GM12878 (cell line): ENCODE measurements around the gene PDZRN4. TPM values are rescaled to one million over a fixed set of nuclear protein-coding genes. Genes with fewer than 3 reads are reported as not detected.

Source experiments
- ATAC-seq: fragments of 200-7000 bp; cut with Tn5 transposase; 3 replicates; pipeline ENCODE4 v1.9.1; 2020; ENCODE audit warnings: mild to moderate bottlenecking, moderate library complexity
- BruUV-seq: library from RNA; stranded (reverse); fragments of 400-500 nt; replicated peaks from 2 replicates; lab custom pipeline; 2021; lab: Mats Ljungman, UMichigan
- CTCF ChIA-PET: fragments of 300-600 bp; sonication (Branson Sonifier 250); formaldehyde crosslinking; extraction: SDS; loops from one replicate; lab custom pipeline; 2021; ENCODE audit warnings: inconsistent platforms; lab: Yijun Ruan, JAX
- POLR2A ChIA-PET: fragments of 350-600 bp; formaldehyde crosslinking; extraction: SDS; loops from one replicate; lab custom pipeline; 2021; ENCODE audit warnings: inconsistent platforms; lab: Charles Lee
- RAD21 ChIA-PET: fragments of 300-600 bp; sonication (Branson Sonifier 250); formaldehyde crosslinking; loops from one replicate; lab custom pipeline; 2023; ENCODE audit warnings: antibody characterized with exemption; ENCODE audit not compliant: unreplicated experiment; lab: Charles Lee
- SMC1A ChIA-PET: fragments of 300-600 bp; sonication (Branson Sonifier 250); formaldehyde crosslinking; loops from one replicate; lab custom pipeline; 2023; ENCODE audit not compliant: unreplicated experiment, uncharacterized antibody; lab: Charles Lee
- DNase-seq: peaks from one replicate; pipeline ENCODE4 v3.0.0-alpha.2; 2011; ENCODE audit warnings: low read depth, low spot score
- FAIRE-seq: peaks from 3 replicates; lab custom pipeline; 2011; peaks lifted over from hg19 to GRCh38; lab: Jason Lieb, UNC
- H2AFZ ChIP-seq: 2 replicates; pipeline ENCODE4 v1.6.0; 2011; ENCODE audit warnings: low read depth, low read length, control low read depth; ENCODE audit not compliant: control insufficient read depth
- H3K27ac ChIP-seq: 2 replicates; pipeline ENCODE4 v1.5.1; 2011; ENCODE audit warnings: control low read depth; ENCODE audit not compliant: control insufficient read depth, insufficient read depth
- H3K27me3 ChIP-seq, 2 experiments: replicated peaks in 1 of 2; 2 replicates each; pipeline versions ENCODE4 v1.6.0 to v1.6.1; 2011; ENCODE audit warnings: low read length in 1 of 2; ENCODE audit not compliant: control insufficient read depth in 2 of 2, insufficient read depth in 2 of 2
- H3K36me3 ChIP-seq, 2 experiments: 2 replicates each; pipeline ENCODE4 v1.5.1; 2011; ENCODE audit warnings: low read length in 1 of 2; ENCODE audit not compliant: control insufficient read depth in 2 of 2, insufficient read depth in 2 of 2
- H3K4me1 ChIP-seq: 2 replicates; pipeline ENCODE4 v1.6.1; 2011; ENCODE audit warnings: mild to moderate bottlenecking, low read length, moderate library complexity, mixed read lengths; ENCODE audit not compliant: control insufficient read depth, insufficient read depth
- H3K4me2 ChIP-seq: 2 replicates; pipeline ENCODE4 v1.6.0; 2011; ENCODE audit warnings: control low read depth; ENCODE audit not compliant: control insufficient read depth, insufficient read depth
- H3K4me3 ChIP-seq: fragments of 200-600 bp; sonication (generic); 2 replicates; pipeline ENCODE4 v1.5.1; 2016
- H3K79me2 ChIP-seq: 2 replicates; pipeline ENCODE4 v1.6.0; 2011; ENCODE audit warnings: low read length; ENCODE audit not compliant: control insufficient read depth, insufficient read depth
- H3K9ac ChIP-seq: 2 replicates; pipeline ENCODE4 v1.8.0; 2011; ENCODE audit warnings: low read length, control low read depth, mixed read lengths; ENCODE audit not compliant: control insufficient read depth, insufficient read depth
- H3K9me3 ChIP-seq: replicated peaks from 3 replicates; pipeline ENCODE4 v1.5.1; 2011; ENCODE audit warnings: mild to moderate bottlenecking, low read length; ENCODE audit not compliant: control insufficient read depth, insufficient read depth
- H4K20me1 ChIP-seq: 2 replicates; pipeline ENCODE4 v1.6.0; 2011; ENCODE audit not compliant: control insufficient read depth, insufficient read depth
- BACH1 ChIP-seq: fragments of 450-650 bp; IDR thresholded peaks from 2 replicates; pipeline ENCODE4 v1.6.1; 2017; ENCODE audit warnings: mild to moderate bottlenecking, borderline replicate concordance
- EP300 ChIP-seq, 2 experiments: fragments of 150-350 bp in 1 of 2; IDR thresholded peaks; 2 replicates each; pipeline ENCODE4 v1.6.1; 2011 to 2012; ENCODE audit warnings: low read depth in 2 of 2, low read length in 2 of 2, borderline replicate concordance in 1 of 2, improper control_type of control experiment in 1 of 2, inconsistent platforms in 1 of 2; ENCODE audit not compliant: control insufficient read depth in 1 of 2
- HDGF ChIP-seq: fragments of 450-650 bp; IDR thresholded peaks from 2 replicates; pipeline ENCODE4 v1.6.1; 2016; ENCODE audit warnings: antibody characterized with exemption
- LARP7 ChIP-seq: fragments of 450-650 bp; IDR thresholded peaks from 2 replicates; pipeline ENCODE4 v1.6.1; 2017; ENCODE audit warnings: mild to moderate bottlenecking
- MEF2B ChIP-seq: fragments of 450-650 bp; IDR thresholded peaks from 2 replicates; pipeline ENCODE4 v1.6.1; 2018; ENCODE audit warnings: mild to moderate bottlenecking, moderate library complexity; ENCODE audit not compliant: partially characterized antibody, poor library complexity, severe bottlenecking
- NRF1 ChIP-seq: conservative IDR thresholded peaks from 2 replicates; pipeline ENCODE4 v1.6.1; 2011; ENCODE audit warnings: mild to moderate bottlenecking, low read depth, low read length, improper control_type of control experiment
- SIX5 ChIP-seq: IDR thresholded peaks from 2 replicates; pipeline ENCODE4 v1.6.1; 2011; ENCODE audit warnings: mild to moderate bottlenecking, low read depth, low read length, moderate library complexity; ENCODE audit not compliant: severe bottlenecking
- STAT3 ChIP-seq: IDR thresholded peaks from 2 replicates; pipeline ENCODE4 v1.6.1; 2011; ENCODE audit warnings: low read depth, low read length, improper control_type of control experiment
- WGBS: methylation state at CpG from one replicate; pipeline ENCODE4 v1.1.6; 2016; ENCODE audit warnings: low lambda C conversion rate; ENCODE audit not compliant: insufficient replicate concordance, insufficient coverage; ENCODE audit errors: missing lambda C conversion rate; 5-methylcytosine and 5-hydroxymethylcytosine counted together
- in situ Hi-C: fragments of 300-500 bp; cut with MboI; formaldehyde crosslinking; loops from 9 replicates; pipeline ENCODE4 v1.14.3; 2018; ENCODE audit warnings: mixed read lengths
- intact Hi-C: fragments of 100-400 bp; cut with micrococcal nuclease; formaldehyde crosslinking; loops from one replicate; pipeline ENCODE4 v1.14.2; 2022; ENCODE audit not compliant: unreplicated experiment
- polyA plus RNA-seq, 11 experiments: library from polyadenylated mRNA; depleted of rRNA in 4 of 11; unstranded in 6 of 11; stranded (reverse) in 5 of 11; fragments of >200 nt; fragmentation: Nextera tagmentation in 4 of 11; fragmentation: Illumina TruSeq in 1 of 11; extraction: Ambion mirVana in 4 of 11; extraction: Trizol in 1 of 11; gene quantifications; 1 replicate in 1 of 11; 2 replicates in 10 of 11; pipeline versions ENCODE4 v1.2.1 to v1.2.3, GENCODE V29; 2011 to 2016; ENCODE audit warnings: inconsistent platforms in 2 of 11, missing spikeins in 2 of 11, low read depth in 1 of 11
- total RNA-seq, 4 experiments: library from RNA; depleted of rRNA in 3 of 4; stranded (reverse); fragments of >200 nt in 3 of 4; fragmentation: Illumina TruSeq in 1 of 4; extraction: Trizol in 1 of 4; gene quantifications; 2 replicates each; pipeline versions ENCODE4 v1.2.1 to v1.2.3, GENCODE V29; 2013 to 2021

Gene PDZRN4
- total and polyA plus RNA-seq, 10 of the 15 experiments (the other 5 are each of a cell fraction or from before 2014, with no cell fraction given), result 0.03 TPM; not detected in 9

DNA sequence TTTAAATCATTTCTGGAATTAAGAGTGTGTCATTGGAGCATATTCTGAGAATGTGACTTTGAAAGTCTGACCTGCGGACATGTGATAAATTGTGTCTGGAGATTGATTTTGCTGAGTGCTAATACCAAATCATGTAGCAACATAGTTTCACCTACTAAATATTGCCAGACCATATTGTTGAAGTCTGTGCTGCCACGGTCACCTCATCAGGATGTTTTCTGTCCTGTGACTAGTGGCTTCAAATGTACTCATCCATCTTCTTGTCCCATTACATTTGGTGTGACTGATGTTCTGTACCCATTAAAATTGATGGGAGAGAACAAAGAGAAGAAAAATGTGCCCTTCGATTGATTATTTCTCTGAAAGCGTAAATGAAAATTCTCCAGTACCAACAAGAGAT, 265.3 kb downstream of the PDZRN4 start:
- ChIA-PET POLR2A (no interaction called here), CTCF (no interaction called here), SMC1A (interaction anchor here (0.5 kb wide), 1 partner anchor 19 kb away, joined by 3 read pairs; no protein-coding TSS in a partner anchor)
- Histone ChIP-seq H3K36me3 (no peaks in the 10 kb centered on the region), H3K27me3 (no peaks in the 10 kb centered on the region), H3K79me2 (no peaks in the 10 kb centered on the region), H3K4me2 (no peak overlapping the region), H4K20me1 (no peaks in the 10 kb centered on the region)
- no TSS peak for BruUV-seq
- in situ Hi-C loops, result no loop called here
- TF ChIP-seq HDGF (no peak), STAT3 (no peak), BACH1 (no peak), MEF2B (no peak), EP300 (IDR thresholded peaks at IDR 0.05; ENCODE audit: borderline replicate concordance in 1 of 2, control insufficient read depth in 1 of 2, low read depth in 2 of 2, low read length in 2 of 2) (no peak), NRF1 (no peak), SIX5 (no peak), LARP7 (no peak)
- TF ChIP-seq, all 136 proteins: peak for 0
- H3K4me3 ChIP-seq, result no peak overlapping the region
- no peak for ATAC-seq
- DNase-seq, result no peak
- H3K9me3 ChIP-seq, result no peaks in the 10 kb centered on the region
- H3K4me1 ChIP-seq, result no peaks in the 10 kb centered on the region
- intact Hi-C loops, result no loop called here
- FAIRE-seq, result no peak
- no peak overlapping the region for H2AFZ ChIP-seq
- no peak overlapping the region for H3K27ac ChIP-seq
- 43% methylated on average over 4 of the region's 4 CpGs for WGBS
- H3K9ac ChIP-seq, result no peak overlapping the region
- RAD21 ChIA-PET, result no interaction called here
